NCI-H524 (cell line): ENCODE results near the gene DHRS12.

Source experiments
- DNase-seq, 2 experiments: peaks; one replicate each; lab custom pipeline; 2025; lab: John Stamatoyannopoulos, UW

Gene DHRS12

GRCh38 chr13:51761643-51762350 lies 42.2 kb downstream of the DHRS12 start:
- no peak for DNase-seq

- no peak for DNase-seq
Observed at GRCh38 chr13:51760592-51760991, 43.4 kb downstream of the DHRS12 start.

GRCh38 chr13:51759240-51759639 lies 44.7 kb downstream of the DHRS12 start:
- DNase-seq: no peak

GRCh38 chr13:51758691-51759090 lies 45.3 kb downstream of the DHRS12 start:
- DNase-seq: no peak

GRCh38 chr13:51756651-51757050 lies 47.3 kb downstream of the DHRS12 start:
- no peak for DNase-seq

GRCh38 chr13:51747438-51748434 lies 56.2 kb downstream of the DHRS12 start:
- DNase-seq: no peak

- DNase-seq: no peak
Observed at GRCh38 chr13:51746802-51747201, 57.2 kb downstream of the DHRS12 start.

GRCh38 chr13:51745243-51745642 lies 58.7 kb downstream of the DHRS12 start:
- peak in 1 of 2 experiments; percentile 14 for DNase-seq

- no peak for DNase-seq
Observed at GRCh38 chr13:51742611-51743010, 61.4 kb downstream of the DHRS12 start.

GRCh38 chr13:51742031-51742430 lies 61.9 kb downstream of the DHRS12 start:
- no peak for DNase-seq

- no peak for DNase-seq
Observed at GRCh38 chr13:51740698-51741097, 63.3 kb downstream of the DHRS12 start.

- no peak for DNase-seq
Observed at GRCh38 chr13:51739027-51739764, 64.8 kb downstream of the DHRS12 start.

GRCh38 chr13:51738226-51738905 lies 65.6 kb downstream of the DHRS12 start:
- DNase-seq: no peak

GRCh38 chr13:51737609-51738008 lies 66.4 kb downstream of the DHRS12 start:
- DNase-seq: no peak

- no peak for DNase-seq
Observed at GRCh38 chr13:51734786-51735185, 69.2 kb downstream of the DHRS12 start.

- DNase-seq: peak in 1 of 2 experiments; percentile 5
Observed at GRCh38 chr13:51733374-51734298, 70.3 kb downstream of the DHRS12 start.

GRCh38 chr13:51731759-51732158 lies 72.2 kb downstream of the DHRS12 start:
- peak in 1 of 2 experiments; percentile 40 for DNase-seq

- no peak for DNase-seq
Observed at GRCh38 chr13:51730927-51731326, 73.0 kb downstream of the DHRS12 start.

- no peak for DNase-seq
Observed at GRCh38 chr13:51729866-51730553, 74.0 kb downstream of the DHRS12 start.

GRCh38 chr13:51728972-51729371 lies 75.0 kb downstream of the DHRS12 start:
- no peak for DNase-seq
